ENCODE data around the gene C1QB. TPM values are rescaled to one million over a fixed set of nuclear protein-coding genes. Genes with fewer than 3 reads are reported as not detected.

Gene C1QB
- total RNA-seq, 1 experiment from 2014 or later, result not detected

DNA sequence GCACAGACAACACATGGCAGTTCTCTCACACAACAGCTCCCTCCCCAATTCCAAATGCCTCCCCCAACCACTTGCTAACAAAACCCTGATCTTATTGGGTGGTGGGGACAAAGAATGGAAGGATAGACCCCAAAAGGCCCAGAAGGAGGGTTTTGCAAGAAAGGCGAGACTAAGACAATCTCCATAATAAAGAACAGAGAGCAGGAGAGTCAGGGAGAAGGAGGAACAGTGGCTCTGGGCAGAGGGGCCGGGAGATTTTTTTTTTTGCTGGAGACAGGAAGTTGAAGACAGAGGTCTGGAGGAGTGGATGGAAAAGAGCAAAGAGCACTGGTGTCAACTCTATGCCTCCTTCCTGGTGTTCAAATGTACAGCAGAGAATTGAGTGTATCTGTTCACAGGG lies 23.1 kb upstream of the C1QB start:
- H3K4me3 Mint-ChIP-seq (ENCODE audit: unreplicated experiment), result no peak overlapping the region
- no peaks in the 10 kb centered on the region for H3K9me3 Mint-ChIP-seq (ENCODE audit: unreplicated experiment)
- no peak overlapping the region for H3K27ac Mint-ChIP-seq (ENCODE audit: low read depth, unreplicated experiment)
- TF ChIP-seq CTCF (IDR thresholded peaks at IDR 0.05; ENCODE audit: unreplicated experiment), result no peak
- no peaks in the 10 kb centered on the region for H3K4me1 Mint-ChIP-seq (ENCODE audit: insufficient read depth, unreplicated experiment)
- ChIA-PET CTCF (no interaction called here), POLR2A (no interaction called here)
- intact Hi-C loops (cut with micrococcal nuclease), result no loop called here
- peaks cover 89% of the 10 kb centered on the region for H3K27me3 Mint-ChIP-seq (ENCODE audit: insufficient read depth, unreplicated experiment)
- no peaks in the 10 kb centered on the region for H3K36me3 Mint-ChIP-seq (ENCODE audit: insufficient read depth, unreplicated experiment)
- no peak for DNase-seq (ENCODE audit: unreplicated experiment)
- BruUV-seq (replicated peaks), result no TSS peak

GRCh38 chr1:22633697-22634463 lies 19.2 kb upstream of the C1QB start:
- Mint-ChIP-seq H3K36me3 (ENCODE audit: insufficient read depth, unreplicated experiment) (no peaks in the 10 kb centered on the region), H3K27ac (ENCODE audit: low read depth, unreplicated experiment) (no peak overlapping the region), H3K9me3 (ENCODE audit: unreplicated experiment) (no peaks in the 10 kb centered on the region), H3K27me3 (ENCODE audit: insufficient read depth, unreplicated experiment) (peaks cover 72% of the 10 kb centered on the region), H3K4me3 (ENCODE audit: unreplicated experiment) (no peak overlapping the region), H3K4me1 (ENCODE audit: insufficient read depth, unreplicated experiment) (no peaks in the 10 kb centered on the region)
- CTCF ChIA-PET, result interaction anchor here (0.5 to 1.5 kb wide), 7 partner anchors 8 to 863 kb away, joined by 3 to 7 read pairs (median 3); no protein-coding TSS in a partner anchor
- DNase-seq (ENCODE audit: unreplicated experiment), result no peak
- BruUV-seq (replicated peaks), result no TSS peak
- intact Hi-C loops (cut with micrococcal nuclease), result no loop called here
- POLR2A ChIA-PET, result interaction anchor here (1.0 kb wide), 1 partner anchor 21 kb away, joined by 3 read pairs; no protein-coding TSS in a partner anchor
- no peak for TF ChIP-seq CTCF (IDR thresholded peaks at IDR 0.05; ENCODE audit: unreplicated experiment)

DNA sequence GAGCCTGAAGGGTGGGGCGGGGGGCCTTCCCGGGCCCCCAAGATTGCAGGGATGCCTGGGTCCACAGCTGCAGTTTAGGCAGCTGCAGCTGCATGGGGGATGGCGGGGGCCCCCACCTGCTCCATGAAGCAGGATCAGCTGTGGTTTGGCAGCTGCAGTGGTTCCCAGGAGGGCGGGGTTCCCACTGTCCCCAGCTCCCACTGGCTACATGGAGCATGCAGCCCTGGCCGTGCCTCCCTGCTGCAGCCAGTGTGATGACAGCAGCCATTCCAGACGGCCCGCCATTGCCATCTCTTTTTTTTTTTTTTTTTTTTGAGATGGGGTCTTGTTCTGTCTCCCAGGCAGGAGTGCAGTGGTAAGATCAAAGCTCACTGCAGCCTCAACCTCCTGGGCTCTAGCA lies 17.6 kb upstream of the C1QB start:
- TF ChIP-seq CTCF (IDR thresholded peaks at IDR 0.05; ENCODE audit: unreplicated experiment), result no peak
- H3K4me3 Mint-ChIP-seq (ENCODE audit: unreplicated experiment), result no peak overlapping the region
- no peak for DNase-seq (ENCODE audit: unreplicated experiment)
- POLR2A ChIA-PET, result no interaction called here
- peaks cover 57% of the 10 kb centered on the region for H3K27me3 Mint-ChIP-seq (ENCODE audit: insufficient read depth, unreplicated experiment)
- CTCF ChIA-PET, result interaction anchor here (0.5 to 0.6 kb wide), 4 partner anchors 8 to 718 kb away, joined by 3 read pairs; no protein-coding TSS in a partner anchor
- no peaks in the 10 kb centered on the region for H3K4me1 Mint-ChIP-seq (ENCODE audit: insufficient read depth, unreplicated experiment)
- H3K27ac Mint-ChIP-seq (ENCODE audit: low read depth, unreplicated experiment), result no peak overlapping the region
- no peaks in the 10 kb centered on the region for H3K9me3 Mint-ChIP-seq (ENCODE audit: unreplicated experiment)
- H3K36me3 Mint-ChIP-seq (ENCODE audit: insufficient read depth, unreplicated experiment), result no peaks in the 10 kb centered on the region
- BruUV-seq (replicated peaks), result no TSS peak
- intact Hi-C loops (cut with micrococcal nuclease), result no loop called here

GRCh38 chr1:22636353-22636752 lies 16.7 kb upstream of the C1QB start, which contains the start of gene C1QA:
Gene C1QA (plus strand): TSS chr1:22636628. CDS start chr1:22637617, 989 bp downstream.
- Mint-ChIP-seq H3K4me3 (ENCODE audit: unreplicated experiment) (no peak within 1 kb of the TSS), H3K27ac (ENCODE audit: low read depth, unreplicated experiment) (no peak within 1 kb of the TSS), H3K9me3 (ENCODE audit: unreplicated experiment) (no peaks in the 10 kb centered on the region), H3K27me3 (ENCODE audit: insufficient read depth, unreplicated experiment) (peaks cover 52% of the 10 kb centered on the region), H3K36me3 (ENCODE audit: insufficient read depth, unreplicated experiment) (no peaks in the 10 kb centered on the region), H3K4me1 (ENCODE audit: insufficient read depth, unreplicated experiment) (no peaks in the 10 kb centered on the region)
- POLR2A ChIA-PET, result interaction anchor here (0.6 kb wide), 1 partner anchor 553 kb away, joined by 3 read pairs; no protein-coding TSS in a partner anchor
- CTCF ChIA-PET, result no interaction called here
- DNase-seq (ENCODE audit: unreplicated experiment), result no peak
- intact Hi-C loops (cut with micrococcal nuclease), result no loop called here
- BruUV-seq (replicated peaks), result no TSS peak
- TF ChIP-seq CTCF (IDR thresholded peaks at IDR 0.05; ENCODE audit: unreplicated experiment), result no peak

All from MCF 10A (cell line).